ENCODE data around the gene TMEM59.
"Not testable (repeated sequence)": the region's sequence is repeated elsewhere in the genome, so short reads cannot be mapped to it uniquely, and the experiment has no call there.

The TMEM59 gene

DNA sequence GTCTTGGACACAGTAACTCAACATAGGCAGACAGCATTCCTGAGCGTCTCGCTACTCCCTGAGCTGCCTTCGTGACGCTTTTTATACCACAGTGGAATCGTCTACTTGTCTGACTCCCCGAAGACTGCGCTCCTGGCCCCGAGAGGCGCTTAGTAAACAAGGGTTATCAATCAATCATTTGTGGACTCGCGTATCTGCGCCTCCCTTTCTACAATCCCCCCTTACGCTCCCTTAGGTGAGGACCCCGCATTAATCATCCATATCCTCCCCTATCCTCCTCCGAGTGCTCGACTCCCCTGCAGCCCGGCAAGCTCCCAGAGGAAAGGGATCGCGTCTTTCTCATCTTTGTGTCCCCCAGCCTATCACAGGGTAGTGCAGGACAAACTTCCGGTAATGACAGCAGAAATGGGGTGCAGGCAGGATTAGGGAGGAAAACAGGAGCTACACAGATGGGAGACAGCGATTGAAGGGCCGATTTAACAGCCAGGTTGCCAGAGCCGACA is 522 bp downstream of the TMEM59 start:
- FAIRE-seq (no peak), DNase-seq (ENCODE audit: insufficient read length, low spot score) (no peak)
- TF ChIP-seq CTCF (IDR thresholded peaks at IDR 0.05; ENCODE audit: insufficient read depth, missing control alignments), result no peak

DNA sequence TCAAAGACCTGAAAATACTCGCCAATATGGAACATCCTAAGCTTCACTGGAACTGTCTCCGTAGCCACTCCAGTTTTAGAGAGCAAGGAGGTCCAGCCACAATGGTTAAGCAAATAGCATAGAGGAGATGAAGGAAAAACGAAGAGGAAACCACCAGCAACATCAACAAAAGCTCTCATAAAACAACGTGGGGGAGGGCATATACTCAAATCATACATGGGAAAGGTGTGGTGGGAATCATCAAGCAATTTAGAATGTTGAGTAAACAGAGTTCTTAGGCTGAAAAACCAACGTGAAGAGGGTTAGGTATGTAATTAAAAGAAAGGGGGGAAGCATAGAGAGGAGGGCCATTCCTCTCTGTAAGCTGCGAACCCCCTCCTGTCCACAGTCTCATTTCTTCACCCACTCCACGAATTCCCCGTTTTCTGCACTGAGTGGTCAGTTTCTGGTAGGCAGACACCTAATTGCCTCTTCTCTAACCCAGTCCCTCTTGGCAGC is 1.0 kb downstream of the TMEM59 start:
- FAIRE-seq (no peak), DNase-seq (ENCODE audit: insufficient read length, low spot score) (no peak)
- TF ChIP-seq CTCF (IDR thresholded peaks at IDR 0.05; ENCODE audit: insufficient read depth, missing control alignments), result no peak

DNA sequence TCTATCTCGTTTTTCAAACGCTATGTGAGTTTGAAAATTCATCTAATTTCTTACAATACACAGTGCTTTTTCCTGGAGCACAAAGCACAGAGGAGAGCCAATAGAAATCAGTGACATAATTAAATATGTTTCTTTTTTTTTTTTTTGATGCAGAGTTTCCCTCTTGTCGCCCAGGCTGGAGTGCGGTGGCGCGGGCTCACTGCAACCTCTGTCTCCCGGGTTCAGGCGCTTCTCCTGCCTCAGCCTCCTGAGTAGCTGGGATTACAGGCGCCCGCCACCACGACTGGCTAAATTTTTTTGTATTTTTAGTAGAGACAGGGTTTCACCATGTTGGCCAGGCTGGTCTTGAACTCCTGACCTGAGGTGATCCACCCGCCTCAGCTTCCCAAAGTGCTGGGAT is 2.6 kb downstream of the TMEM59 start:
- FAIRE-seq; DNase-seq (ENCODE audit: insufficient read length, low spot score): not testable (repeated sequence)

DNA sequence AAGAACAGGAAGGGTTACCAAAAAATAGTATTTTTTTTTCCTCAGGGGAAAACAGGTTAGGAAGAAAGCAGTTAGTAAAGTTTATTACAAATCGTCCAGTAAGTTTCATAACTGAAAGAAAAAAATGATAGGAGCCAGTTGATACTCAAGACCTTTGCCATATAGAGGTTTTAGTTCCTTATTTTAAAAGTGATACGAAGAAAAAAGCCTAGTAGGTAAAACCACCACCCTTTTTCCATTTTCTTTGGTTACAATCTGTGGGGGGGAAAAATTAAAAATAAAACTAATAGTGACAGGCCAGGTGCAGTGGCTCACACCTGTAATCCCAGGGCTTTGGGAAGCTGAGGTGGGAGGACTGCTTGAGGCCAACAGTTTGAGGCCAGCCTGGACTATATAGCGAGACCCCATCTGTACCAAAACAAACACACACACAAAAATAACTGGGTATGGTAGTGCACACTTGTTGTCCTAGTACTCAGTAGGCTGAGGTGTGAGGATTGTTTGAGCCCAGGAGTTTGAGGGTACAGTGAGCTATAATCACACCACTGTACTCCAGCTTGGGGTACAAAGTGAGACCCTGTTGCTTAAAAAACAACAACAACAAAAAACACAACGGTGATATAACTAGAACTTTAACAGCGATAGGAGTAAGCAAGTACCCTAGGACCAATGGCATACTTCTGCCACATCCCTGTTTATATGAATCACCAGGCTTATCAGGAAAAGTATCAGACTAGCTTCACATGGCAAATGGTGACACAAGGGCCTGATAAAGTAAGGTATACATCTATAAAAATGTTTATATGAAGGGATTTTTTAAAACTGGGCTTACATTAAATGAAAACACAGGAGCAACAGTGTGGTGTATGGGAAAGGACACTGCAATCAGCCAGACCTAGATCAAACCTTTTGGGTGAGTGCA is 5.4 kb downstream of the TMEM59 start:
- DNase-seq (ENCODE audit: insufficient read length, low spot score) (no peak), FAIRE-seq (no peak)
- no peak for TF ChIP-seq CTCF (IDR thresholded peaks at IDR 0.05; ENCODE audit: insufficient read depth, missing control alignments)

DNA sequence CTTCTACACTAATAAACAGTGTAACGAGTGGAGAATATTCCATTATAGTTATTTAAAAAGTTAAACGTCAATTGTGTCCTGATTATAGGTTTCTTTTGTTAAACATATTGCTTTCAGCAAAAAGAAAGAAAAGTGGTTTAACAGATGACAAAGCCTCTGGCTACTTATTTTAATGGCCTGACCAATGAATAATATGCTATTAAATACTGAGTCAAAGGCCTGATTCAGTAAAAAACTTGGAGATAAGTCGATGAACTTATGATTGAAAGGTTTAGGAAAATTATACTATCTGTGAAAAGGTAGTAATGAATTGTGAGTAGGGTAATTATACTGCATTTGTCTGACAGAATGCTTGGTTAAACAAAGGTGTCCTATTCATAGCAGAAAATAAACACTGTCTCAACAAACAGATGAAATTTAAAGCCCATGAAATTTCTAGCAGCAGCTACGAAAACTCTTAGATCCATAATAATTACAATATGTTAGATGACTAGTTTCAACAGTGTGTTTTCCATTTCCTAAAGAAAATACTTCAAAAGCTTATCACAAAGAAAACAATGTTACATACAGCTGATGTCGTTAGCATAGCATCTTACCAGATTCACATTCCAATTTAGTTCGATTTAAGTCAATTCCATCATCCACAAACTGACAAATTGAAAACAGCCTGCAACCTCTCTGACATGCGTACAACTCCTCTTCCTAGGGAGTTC is 6.2 kb downstream of the TMEM59 start:
- no peak for TF ChIP-seq CTCF (IDR thresholded peaks at IDR 0.05; ENCODE audit: insufficient read depth, missing control alignments)
- FAIRE-seq (no peak), DNase-seq (ENCODE audit: insufficient read length, low spot score) (no peak)

- no peak for DNase-seq (ENCODE audit: insufficient read length, low spot score)
- no peak for TF ChIP-seq CTCF (IDR thresholded peaks at IDR 0.05; ENCODE audit: insufficient read depth, missing control alignments)
- FAIRE-seq, result no peak
These were observed 7.5 kb downstream of the TMEM59 start for GRCh38 chr1:54045496-54045895.

GRCh38 chr1:54041806-54042205 is 11.2 kb downstream of the TMEM59 start:
- no peak for TF ChIP-seq CTCF (IDR thresholded peaks at IDR 0.05; ENCODE audit: insufficient read depth, missing control alignments)
- no peak for FAIRE-seq

More at GRCh38 chr1:54041806-54042205, 11.2 kb downstream of the TMEM59 start:
- DNase-seq (ENCODE audit: insufficient read length, low spot score), result no peak
